K562 (cell line): ENCODE results near the gene APLNR. TPM values are rescaled to one million over a fixed set of nuclear protein-coding genes. Genes with fewer than 3 reads are reported as not detected.

ENCODE experiments used
- ATAC-seq: fragments of 200-7000 bp; cut with Tn5 transposase; 3 replicates; pipeline ENCODE4 v1.9.1; 2020; ENCODE audit warnings: moderate library complexity
- BruUV-seq: library from RNA; stranded (reverse); fragments of 400-500 nt; replicated peaks from 2 replicates; lab custom pipeline; 2021; lab: Mats Ljungman, UMichigan
- CTCF ChIA-PET: fragments of 300-600 bp; formaldehyde crosslinking; extraction: SDS; loops from one replicate; lab custom pipeline; 2021; ENCODE audit warnings: low intra/inter-chr PET ratio; lab: Yijun Ruan, JAX
- POLR2A ChIA-PET: fragments of 300-600, 350-650 bp; sonication (Branson Sonifier 250); formaldehyde crosslinking; extraction: SDS; loops from one replicate; lab custom pipeline; 2021; ENCODE audit warnings: antibody characterized with exemption, inconsistent platforms; lab: Yijun Ruan, JAX
- DNase-seq, 4 experiments: peaks; one replicate each; pipeline versions ENCODE4 v3.0.0 to v3.0.0-alpha.2; 2011 to 2018; ENCODE audit warnings: low spot score in 3 of 4, mixed read lengths in 3 of 4; ENCODE audit errors: extremely low read depth in 1 of 4
- FAIRE-seq: peaks from 2 replicates; lab custom pipeline; 2011; peaks lifted over from hg19 to GRCh38; lab: Jason Lieb, UNC
- H2AFZ ChIP-seq: 2 replicates; pipeline ENCODE4 v1.6.0; 2011; ENCODE audit warnings: low read depth, low read length, control low read depth, inconsistent platforms
- H3K27ac ChIP-seq: fragments of 200-600 bp; 3 replicates; pipeline ENCODE4 v1.8.0; 2011; ENCODE audit warnings: low read depth, mild to moderate bottlenecking, control low read depth, inconsistent platforms, low read length, moderate library complexity, mixed read lengths; ENCODE audit errors: extremely low read depth
- H3K27me3 ChIP-seq, 2 experiments: fragments of 300-600 bp in 1 of 2; 2 replicates in 1 of 2; 3 replicates in 1 of 2; pipeline versions ENCODE4 v1.6.0 to v1.8.0; 2011; ENCODE audit warnings: inconsistent platforms in 2 of 2, low read length in 2 of 2, mild to moderate bottlenecking in 1 of 2, mixed read lengths in 1 of 2, moderate library complexity in 1 of 2; ENCODE audit not compliant: control insufficient read depth in 2 of 2, insufficient read depth in 2 of 2
- H3K36me3 ChIP-seq: fragments of 300-600 bp; 3 replicates; pipeline ENCODE4 v1.8.0; 2011; ENCODE audit warnings: mild to moderate bottlenecking, low read length, inconsistent platforms; ENCODE audit not compliant: control insufficient read depth, insufficient read depth
- H3K4me1 ChIP-seq, 2 experiments: fragments of 200-600 bp in 1 of 2; replicated peaks in 1 of 2; 2 replicates in 1 of 2; 3 replicates in 1 of 2; pipeline versions ENCODE4 v1.5.1 to v1.8.0; 2011; ENCODE audit warnings: inconsistent platforms in 2 of 2, low read length in 2 of 2, mild to moderate bottlenecking in 1 of 2, mixed read lengths in 1 of 2, moderate library complexity in 1 of 2; ENCODE audit not compliant: control insufficient read depth in 2 of 2, insufficient read depth in 2 of 2
- H3K4me2 ChIP-seq: 2 replicates; pipeline ENCODE4 v1.6.1; 2011; ENCODE audit warnings: low read length, control low read depth, inconsistent platforms, mixed read lengths; ENCODE audit not compliant: insufficient read depth
- H3K4me3 ChIP-seq: fragments of 200-600 bp; sonication (generic), shearing (Covaris generic); 2 replicates; pipeline ENCODE4 v1.5.1; 2016; ENCODE audit warnings: control low read depth, inconsistent platforms
- H3K79me2 ChIP-seq: fragments of 200-600 bp; 3 replicates; pipeline ENCODE4 v1.8.0; 2011; ENCODE audit warnings: low read length, inconsistent platforms; ENCODE audit not compliant: control insufficient read depth, insufficient read depth
- H3K9ac ChIP-seq, 2 experiments: 2 replicates each; pipeline versions ENCODE4 v1.6.0 to v1.6.1; 2011; ENCODE audit warnings: low read depth in 2 of 2, low read length in 2 of 2, control low read depth in 1 of 2, inconsistent platforms in 1 of 2, mild to moderate bottlenecking in 1 of 2, mixed read lengths in 1 of 2; ENCODE audit not compliant: insufficient read depth in 1 of 2
- H3K9me1 ChIP-seq: one replicate; pipeline ENCODE4 v1.6.0; 2011; ENCODE audit warnings: inconsistent platforms, mild to moderate bottlenecking, low read length, moderate library complexity; ENCODE audit not compliant: control insufficient read depth, insufficient read depth
- H3K9me3 ChIP-seq: replicated peaks from 2 replicates; pipeline ENCODE4 v1.5.1; 2011; ENCODE audit warnings: low read depth, low read length, inconsistent platforms; ENCODE audit not compliant: control insufficient read depth, insufficient read depth
- H4K20me1 ChIP-seq: replicated peaks from 2 replicates; pipeline ENCODE4 v1.6.1; 2011; ENCODE audit warnings: low read length, inconsistent platforms, mixed read lengths; ENCODE audit not compliant: control insufficient read depth, insufficient read depth
- MYBL2 ChIP-seq, 2 experiments: fragments of 450-650 bp in 1 of 2; sonication (generic) in 1 of 2; formaldehyde crosslinking in 1 of 2; IDR thresholded peaks; 2 replicates each; pipeline versions ENCODE4 v1.6.1 to v1.8.1; 2017 to 2022; ENCODE audit warnings: borderline replicate concordance in 1 of 2, inconsistent platforms in 1 of 2, low read depth in 1 of 2, mild to moderate bottlenecking in 1 of 2, missing genetic modification reagents in 1 of 2, moderate library complexity in 1 of 2
- PCBP2 ChIP-seq: fragments of 200-400 bp; formaldehyde crosslinking; IDR thresholded peaks from 2 replicates; pipeline ENCODE4 v1.6.1; 2018; ENCODE audit warnings: low read length, low read depth, mild to moderate bottlenecking, moderate library complexity; ENCODE audit not compliant: poor library complexity, severe bottlenecking
- WGBS: fragments of 100-300 bp; shearing (Covaris generic); methylation state at CpG from one replicate; pipeline ENCODE4 v1.1.6; 2016; ENCODE audit warnings: low coverage, mixed read lengths; ENCODE audit not compliant: insufficient coverage; ENCODE audit errors: missing lambda C conversion rate; 5-methylcytosine and 5-hydroxymethylcytosine counted together
- in situ Hi-C: fragments of 300-500 bp; cut with MboI; formaldehyde crosslinking; loops from 4 replicates; pipeline ENCODE4 v1.15.0; 2018; ENCODE audit warnings: inconsistent platforms, mixed read lengths
- intact Hi-C: fragments of 100-400 bp; cut with micrococcal nuclease; formaldehyde crosslinking; loops from 2 replicates; pipeline ENCODE4 v1.14.2; 2022
- polyA plus RNA-seq, 8 experiments: library from polyadenylated mRNA; depleted of rRNA in 4 of 8; stranded (reverse) in 5 of 8; unstranded in 3 of 8; fragments of >200 nt; fragmentation: Nextera tagmentation in 2 of 8; fragmentation: Illumina TruSeq in 1 of 8; extraction: Ambion mirVana in 2 of 8; extraction: Trizol in 1 of 8; gene quantifications; 2 replicates each; pipeline versions ENCODE4 v1.2.1 to v1.2.3, GENCODE V29; 2011 to 2014; ENCODE audit warnings: inconsistent platforms in 1 of 8, missing spikeins in 1 of 8
- total RNA-seq, 7 experiments: library from RNA; depleted of rRNA in 6 of 7; stranded (reverse); fragments of >200 nt in 6 of 7; fragmentation: Illumina TruSeq in 2 of 7; extraction: Trizol in 2 of 7; gene quantifications; 2 replicates each; pipeline versions ENCODE4 v1.2.1 to v1.2.3, GENCODE V29; 2011 to 2021; ENCODE audit warnings: low replicate concordance in 1 of 7
- TF ChIP-seq, protein P1 (sequence below): fragments of 250-450 bp; sonication (Bioruptor Pico); IDR thresholded peaks from 2 replicates; pipeline ENCODE4 v1.8.0; 2022; ENCODE audit warnings: inconsistent platforms, mild to moderate bottlenecking, moderate library complexity, borderline replicate concordance

Gene APLNR
- total and polyA plus RNA-seq, 9 of the 15 experiments (the other 6 are each of a cell fraction or from before 2014, with no cell fraction given) = 0.15 to 2.0 (median 0.65) TPM

DNA sequence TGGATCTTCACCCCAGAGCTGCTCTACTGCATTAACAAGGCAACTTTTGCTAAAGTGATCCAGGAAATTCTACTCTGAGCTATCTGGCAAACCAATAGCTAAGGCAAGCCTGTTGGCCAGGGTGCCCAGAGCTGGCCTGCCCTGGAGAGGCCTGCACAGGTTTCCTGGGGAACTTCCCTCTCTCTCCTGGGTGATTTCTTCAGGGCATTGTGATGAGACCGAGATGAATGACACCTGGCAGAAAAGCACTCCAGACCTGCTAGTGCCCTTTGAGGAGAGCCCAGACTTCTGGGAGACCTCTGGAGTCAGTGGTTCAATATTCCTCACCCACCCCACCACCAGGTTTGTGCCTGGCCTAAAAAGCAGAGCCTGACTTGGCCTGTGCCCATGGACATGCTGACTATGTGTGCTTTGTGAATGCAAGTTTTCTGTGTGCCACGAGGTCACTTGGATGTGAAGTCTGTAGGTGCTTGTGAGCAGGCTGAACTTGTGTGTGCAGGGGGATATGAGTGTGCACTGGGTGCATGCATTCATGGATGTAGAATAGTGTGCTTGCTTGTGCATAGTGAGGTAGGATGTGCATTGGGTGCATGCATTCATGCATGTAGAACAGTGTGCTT lies 4.4 kb upstream of the APLNR start:
- Histone ChIP-seq H3K27me3 (no peaks in the 10 kb centered on the region), H3K27ac (no peak overlapping the region), H2AFZ (no peak overlapping the region), H3K9me3 (no peaks in the 10 kb centered on the region), H3K9me1 (no peaks in the 10 kb centered on the region), H3K4me2 (peak overlapping the region; percentile 28; the same call in 1 of the 2 replicates), H3K79me2 (no peaks in the 10 kb centered on the region), H4K20me1 (no peaks in the 10 kb centered on the region), H3K9ac (no peak overlapping the region), H3K4me1 (peaks cover 36 to 64% of the 10 kb centered on the region in 2 experiments), H3K4me3 (no peak overlapping the region), H3K36me3 (no peaks in the 10 kb centered on the region)
- no peak for FAIRE-seq
- intact Hi-C loops = loop anchor here (10.0 kb wide), 1 partner anchor 1297 kb away; no protein-coding TSS in a partner anchor
- POLR2A ChIA-PET = interaction anchor here (0.6 to 1.4 kb wide), 6 partner anchors 8 to 1977 kb away, joined by 3 to 4 read pairs (median 3); no protein-coding TSS in a partner anchor
- TF ChIP-seq MYBL2 (IDR thresholded peaks at IDR 0.05; ENCODE audit: low read depth) (no peak), MYBL2 (CRISPR knock-in tag; IDR thresholded peaks at IDR 0.05; ENCODE audit: borderline replicate concordance) (0 out of 2 replicates have a peak, but pooled peaks have one; percentile 20), PCBP2 (no peak)
- BruUV-seq = no TSS peak
- no peak for ATAC-seq
- no peak for DNase-seq
- in situ Hi-C loops = loop anchor here (5.0 to 10.0 kb wide), 2 partner anchors 109 to 237 kb away; no protein-coding TSS in a partner anchor
- CTCF ChIA-PET = no interaction called here
- 15% methylated on average over 2 of the region's 2 CpGs for WGBS

DNA sequence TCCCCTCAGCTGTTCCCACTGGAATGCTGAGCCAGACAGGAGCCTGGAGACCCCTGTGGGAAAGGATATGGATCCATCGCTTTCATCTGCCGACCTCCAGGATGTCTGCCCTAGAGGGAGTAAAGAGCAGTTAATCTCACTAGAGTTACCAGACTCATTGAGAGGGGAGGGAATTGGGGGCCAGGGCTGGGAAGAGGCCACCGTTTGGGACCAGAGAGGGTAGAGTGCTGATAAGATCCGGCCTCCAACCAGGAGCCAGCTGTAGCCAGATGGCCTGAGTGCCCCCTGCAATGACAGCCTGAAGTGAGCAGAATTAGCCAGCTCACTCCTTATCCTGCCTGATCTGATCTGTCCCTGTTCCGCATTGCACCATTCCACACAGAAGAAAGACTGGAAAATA lies 3.7 kb upstream of the APLNR start:
- peak overlapping the region; percentile 61 for H2AFZ ChIP-seq
- H4K20me1 ChIP-seq = no peaks in the 10 kb centered on the region
- no peaks in the 10 kb centered on the region for H3K27me3 ChIP-seq
- in situ Hi-C loops (loop anchor here (5.0 to 10.0 kb wide), 2 partner anchors 108 to 236 kb away; no protein-coding TSS in a partner anchor), intact Hi-C loops (loop anchor here (10.0 kb wide), 1 partner anchor 1296 kb away; no protein-coding TSS in a partner anchor)
- no peaks in the 10 kb centered on the region for H3K9me1 ChIP-seq
- ATAC-seq (no peak), FAIRE-seq (no peak), DNase-seq (no peak)
- H3K79me2 ChIP-seq = no peaks in the 10 kb centered on the region; the same call in 2 of the 3 replicates
- no peaks in the 10 kb centered on the region for H3K36me3 ChIP-seq
- H3K9ac ChIP-seq = peak overlapping the region in 1 of 2 experiments; percentile 21; a peak in 1 of 4 replicates
- no peaks in the 10 kb centered on the region for H3K9me3 ChIP-seq
- POLR2A ChIA-PET = interaction anchor here (0.5 to 1.4 kb wide), 7 partner anchors 9 to 266 kb away, joined by 3 read pairs; no protein-coding TSS in a partner anchor
- CTCF ChIA-PET = no interaction called here
- no peak overlapping the region for H3K4me3 ChIP-seq
- BruUV-seq = no TSS peak
- WGBS = 22% methylated on average over 5 of the region's 5 CpGs
- peak overlapping the region; percentile 22; the same call in 1 of the 2 replicates for H3K4me2 ChIP-seq
- H3K4me1 ChIP-seq = peaks cover 43 to 70% of the 10 kb centered on the region in 2 experiments
- H3K27ac ChIP-seq = no peak overlapping the region; the same call in 2 of the 3 replicates
- TF ChIP-seq, protein P1, sequence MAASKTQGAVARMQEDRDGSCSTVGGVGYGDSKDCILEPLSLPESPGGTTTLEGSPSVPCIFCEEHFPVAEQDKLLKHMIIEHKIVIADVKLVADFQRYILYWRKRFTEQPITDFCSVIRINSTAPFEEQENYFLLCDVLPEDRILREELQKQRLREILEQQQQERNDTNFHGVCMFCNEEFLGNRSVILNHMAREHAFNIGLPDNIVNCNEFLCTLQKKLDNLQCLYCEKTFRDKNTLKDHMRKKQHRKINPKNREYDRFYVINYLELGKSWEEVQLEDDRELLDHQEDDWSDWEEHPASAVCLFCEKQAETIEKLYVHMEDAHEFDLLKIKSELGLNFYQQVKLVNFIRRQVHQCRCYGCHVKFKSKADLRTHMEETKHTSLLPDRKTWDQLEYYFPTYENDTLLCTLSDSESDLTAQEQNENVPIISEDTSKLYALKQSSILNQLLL = no peak
